SK-N-MC (cell line): ENCODE measurements around the gene HEMGN.
"Not testable (repeated sequence)": the region's sequence is repeated elsewhere in the genome, so short reads cannot be mapped to it uniquely, and the experiment has no call there.

Experiments used
- EZH2 ChIP-seq: fragments of 200-600 bp; sonication (generic); IDR thresholded peaks from one replicate; pipeline ENCODE4 v1.6.1; 2017; ENCODE audit warnings: antibody characterized with exemption
- FOXP2 ChIP-seq: optimal IDR thresholded peaks from 2 replicates; pipeline ENCODE3; 2011; ENCODE audit warnings: mild to moderate bottlenecking, moderate library complexity; ENCODE audit not compliant: insufficient read depth; ENCODE audit errors: extremely low read length, control extremely low read depth
- POLR2AphosphoS5 ChIP-seq: IDR thresholded peaks from 2 replicates; pipeline ENCODE4 v1.6.1; 2012; ENCODE audit warnings: mild to moderate bottlenecking, low read depth, low read length, borderline replicate concordance

- not testable (repeated sequence) for TF ChIP-seq POLR2AphosphoS5, EZH2, FOXP2
These were observed 12.9 kb upstream of the HEMGN start for GRCh38 chr9:97950873-97951272.
